CD4-positive, alpha-beta T cell treated with Interferon alpha-2 for 1 hour (primary cell): ENCODE results near the gene SAE1.
A peak's percentile ranks its signal among the peaks of the same experiment; 100 is the strongest.

ENCODE experiments used
- DNase-seq, 2 donors: peaks; one replicate each; pipeline ENCODE4 v3.0.0-alpha.2; 2020 to 2022

Gene SAE1

DNA sequence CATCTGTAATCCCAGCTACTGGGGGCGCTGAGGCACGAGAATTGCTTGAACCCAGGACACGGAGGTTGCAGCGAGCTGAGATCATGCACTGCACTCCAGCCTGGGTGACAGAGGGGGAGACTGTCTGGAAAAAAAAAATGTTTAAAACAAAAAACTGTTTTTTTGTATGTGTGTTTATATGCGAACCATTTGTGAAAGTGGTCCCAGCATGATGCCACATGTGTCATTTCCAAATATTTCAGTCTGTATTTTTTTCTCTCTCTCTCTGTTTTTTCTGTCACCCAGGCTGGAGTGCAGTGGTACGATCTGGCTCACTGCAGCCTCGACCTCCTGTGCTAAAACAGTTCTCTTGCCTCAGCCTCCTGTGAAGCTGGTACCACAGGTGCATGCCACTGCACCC is 37.4 kb downstream of the SAE1 start:
- no peak for DNase-seq

DNA sequence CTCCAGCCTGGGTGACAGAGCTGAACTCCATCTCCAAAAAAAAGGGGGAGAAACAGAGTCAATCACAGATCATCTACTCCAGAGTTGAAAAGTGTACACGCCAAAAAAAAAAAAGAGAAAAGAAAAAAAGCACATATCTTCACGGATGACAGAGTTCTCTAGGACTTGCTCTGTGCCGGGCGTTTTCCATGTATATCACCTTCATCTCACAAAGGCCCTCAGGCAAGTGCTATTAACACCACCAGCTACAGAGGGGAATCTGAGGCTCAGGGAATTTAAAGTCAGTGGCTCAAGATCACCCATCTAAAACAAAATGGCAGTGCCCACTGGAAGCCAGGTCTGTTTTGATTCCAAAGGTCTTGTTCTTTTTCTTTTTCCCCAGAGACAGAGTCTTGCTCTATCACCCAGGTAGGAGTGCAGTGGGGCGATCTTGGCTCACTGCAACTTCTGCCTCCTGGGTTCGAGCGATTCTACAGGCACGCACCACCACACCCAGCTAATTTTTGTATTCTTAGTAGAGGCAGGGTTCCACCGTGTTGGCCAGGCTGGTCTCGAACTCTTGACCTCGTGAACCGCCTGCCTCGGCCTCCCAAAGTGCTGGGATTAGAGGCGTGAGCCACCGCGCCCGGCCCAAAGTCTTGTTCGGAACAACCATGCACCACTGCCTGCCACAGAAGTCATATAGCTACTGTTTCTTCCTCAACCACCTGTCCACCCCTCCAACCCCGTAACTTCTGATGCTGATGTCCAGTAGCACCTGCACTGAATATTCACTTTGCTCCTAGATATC is 42.2 kb downstream of the SAE1 start:
- DNase-seq: no peak

DNA sequence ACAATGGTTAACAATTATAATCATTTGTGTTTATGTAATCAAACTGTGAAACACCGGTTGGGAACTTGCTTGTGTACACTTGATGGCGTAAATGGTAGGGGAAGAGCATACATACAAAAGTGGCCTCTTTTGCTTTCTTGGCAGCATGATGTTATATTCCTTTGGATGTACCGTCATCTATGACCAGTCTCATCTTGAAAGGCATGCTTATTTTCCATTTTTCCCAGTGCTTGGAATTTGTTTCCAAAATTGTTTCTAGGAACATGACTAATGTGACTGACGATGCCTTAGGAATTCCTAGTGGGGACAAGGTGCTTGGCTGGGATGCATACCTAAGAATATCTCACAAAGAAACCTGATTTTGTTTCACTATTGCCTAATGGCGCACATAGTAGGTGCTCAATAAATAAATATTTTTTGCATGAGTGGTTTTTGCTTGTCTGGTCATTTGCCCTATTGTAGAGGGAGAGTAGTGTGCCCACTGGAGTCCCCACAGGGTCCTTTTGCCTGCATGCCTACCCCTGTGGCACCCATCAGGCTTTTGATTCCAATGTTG is 45.5 kb downstream of the SAE1 start:
- DNase-seq: no peak

DNA sequence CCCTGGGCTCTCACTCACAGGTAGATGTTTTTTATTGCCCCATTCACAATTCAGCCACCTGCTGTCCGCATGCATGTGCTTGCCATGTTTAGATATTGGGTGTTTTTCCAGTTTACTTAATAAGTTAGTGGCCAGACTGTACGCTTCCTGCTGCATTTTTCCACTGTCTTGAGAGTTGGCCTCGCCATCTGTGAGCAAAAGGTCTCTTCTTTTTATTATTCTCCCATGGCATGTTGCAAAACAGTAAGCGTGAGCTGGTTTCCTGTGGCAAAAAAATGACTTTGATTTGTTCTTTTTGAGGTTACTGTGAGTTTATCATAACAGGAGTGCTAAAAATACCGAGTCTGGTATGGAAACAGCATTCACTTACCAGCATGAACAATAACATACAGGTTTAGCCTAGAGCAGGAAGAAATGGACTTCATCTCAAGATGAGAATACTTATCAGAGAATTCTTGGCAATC is 46.0 kb downstream of the SAE1 start:
- DNase-seq: peak in 1 of 2 donors; percentile 61

DNA sequence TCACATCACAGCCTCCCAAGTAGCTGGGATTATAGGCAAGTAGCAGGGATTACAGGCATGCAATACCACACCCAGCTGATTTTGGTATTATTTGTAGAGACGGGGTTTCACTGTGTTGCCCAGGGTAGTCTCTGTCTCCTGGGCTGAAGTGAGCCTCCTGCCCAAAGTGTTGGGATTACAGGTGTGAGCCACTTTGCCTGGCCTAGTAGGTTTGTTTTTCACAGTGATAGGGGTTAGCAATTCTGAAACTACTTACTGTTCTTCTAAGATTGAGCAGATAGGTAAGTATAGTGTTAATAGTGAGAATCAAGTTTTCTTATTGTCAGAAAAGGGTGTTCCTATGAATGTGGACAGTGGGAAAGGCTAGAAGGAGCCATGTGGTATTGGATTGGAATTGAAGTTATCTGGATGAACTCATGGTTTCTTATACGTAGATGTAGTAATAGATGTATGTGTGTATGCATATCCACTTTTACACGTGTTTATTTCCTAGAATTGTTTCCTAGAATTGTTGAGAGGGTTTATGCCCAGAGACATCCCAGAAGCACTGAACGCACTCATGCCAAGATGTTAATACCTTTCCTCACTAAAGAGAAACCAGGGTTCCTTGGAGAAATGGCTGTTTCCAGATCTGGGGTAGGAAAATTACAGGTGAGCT is 49.1 kb downstream of the SAE1 start:
- no peak for DNase-seq

DNA sequence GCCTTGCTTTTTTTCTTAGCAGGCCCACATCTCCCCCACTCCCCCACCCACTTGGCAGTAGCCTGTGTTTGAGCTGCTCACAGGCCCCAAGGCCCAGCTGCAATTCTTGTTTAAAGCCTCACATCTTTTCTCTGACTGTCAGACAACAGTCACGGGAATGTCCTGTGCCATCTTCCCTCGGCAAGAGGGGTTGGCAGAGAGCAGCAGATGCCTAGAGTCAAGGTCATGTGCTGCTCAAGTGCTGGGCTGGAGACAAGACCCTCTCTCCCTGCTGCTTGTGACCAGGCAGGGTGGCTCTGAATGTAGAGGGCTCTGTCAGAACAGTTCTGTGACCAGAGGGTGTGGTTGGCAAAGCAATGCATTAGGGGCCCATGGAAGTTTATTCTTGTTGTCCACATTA is 53.0 kb downstream of the SAE1 start:
- DNase-seq: no peak

DNA sequence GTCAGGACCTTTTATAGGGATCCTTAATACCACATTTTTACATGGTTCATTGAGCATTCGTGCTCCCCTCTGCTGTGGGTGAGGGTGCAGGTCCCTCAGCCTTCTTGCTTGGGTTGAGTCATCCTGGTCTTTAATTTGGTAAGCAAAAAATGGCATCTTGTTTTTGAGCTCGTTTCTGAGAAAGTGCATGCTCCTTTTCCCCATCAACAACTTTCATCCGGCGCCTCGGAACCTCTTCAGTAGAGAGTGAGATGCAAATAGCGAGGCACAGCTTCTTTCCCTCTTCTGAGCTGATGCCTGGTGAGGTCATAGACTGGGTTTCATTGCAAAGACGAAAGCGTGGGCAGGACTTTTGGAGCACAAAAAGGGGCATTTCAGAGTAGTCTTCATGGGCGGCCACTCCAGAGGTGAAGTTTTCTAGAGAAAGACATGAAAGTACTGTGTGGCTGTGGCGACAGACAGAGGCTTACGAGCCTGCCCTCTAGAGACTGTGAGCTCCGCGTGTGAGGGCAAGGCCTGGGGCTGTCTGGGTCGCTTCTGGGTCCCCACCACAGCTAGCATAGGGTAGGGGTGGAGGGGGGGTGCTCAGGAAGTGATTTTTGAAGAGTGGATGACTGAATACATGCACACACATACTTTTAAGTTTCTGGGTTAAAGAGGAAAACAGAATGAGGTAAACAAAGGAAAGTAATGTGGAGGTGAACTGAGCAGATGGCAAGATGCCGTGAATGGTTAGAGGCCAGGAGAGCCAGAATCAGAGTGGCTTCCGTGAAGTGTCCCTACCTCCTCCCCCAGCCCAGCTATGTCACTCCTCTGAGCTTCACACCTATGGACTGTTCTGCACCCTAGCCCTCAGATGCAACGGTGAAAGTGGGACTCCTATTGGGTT is 56.1 kb downstream of the SAE1 start:
- DNase-seq: peak; percentile 79

DNA sequence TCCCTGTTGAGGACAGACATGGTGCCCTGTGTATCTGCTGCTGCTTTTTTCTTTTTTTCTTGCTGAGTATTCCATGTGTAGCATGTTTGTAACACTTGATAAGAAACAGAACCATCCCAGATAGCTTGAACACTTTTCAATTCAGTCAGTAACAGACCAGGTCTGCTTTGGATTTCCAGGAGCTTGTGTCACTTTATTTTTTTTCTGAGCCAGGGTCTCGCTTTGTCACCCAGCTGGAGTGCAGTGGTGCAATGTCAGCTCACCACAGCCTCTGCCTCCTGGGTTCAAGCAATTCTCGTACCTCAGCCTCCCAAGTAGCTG is 56.7 kb downstream of the SAE1 start:
- no peak for DNase-seq

DNA sequence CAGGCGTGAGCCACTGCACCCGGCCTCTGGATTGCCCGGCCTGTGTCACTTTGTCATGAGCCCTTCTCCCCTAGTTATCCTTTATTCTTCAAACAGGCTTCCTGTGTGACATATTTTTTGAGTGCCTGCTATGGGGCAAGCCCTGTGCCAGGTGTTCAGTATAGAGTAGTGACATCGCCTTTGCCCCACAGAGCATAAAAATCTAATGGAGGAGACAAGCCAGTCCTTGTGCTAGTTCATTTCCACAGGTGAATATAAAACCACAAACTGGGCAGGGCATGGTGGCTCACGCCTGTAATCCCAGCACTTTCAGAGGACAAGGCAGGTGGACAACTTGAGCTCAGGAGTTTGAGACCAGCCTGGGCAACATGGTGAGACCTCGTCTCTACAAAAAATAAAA is 57.2 kb downstream of the SAE1 start:
- DNase-seq: peak in 1 of 2 donors; percentile 15

DNA sequence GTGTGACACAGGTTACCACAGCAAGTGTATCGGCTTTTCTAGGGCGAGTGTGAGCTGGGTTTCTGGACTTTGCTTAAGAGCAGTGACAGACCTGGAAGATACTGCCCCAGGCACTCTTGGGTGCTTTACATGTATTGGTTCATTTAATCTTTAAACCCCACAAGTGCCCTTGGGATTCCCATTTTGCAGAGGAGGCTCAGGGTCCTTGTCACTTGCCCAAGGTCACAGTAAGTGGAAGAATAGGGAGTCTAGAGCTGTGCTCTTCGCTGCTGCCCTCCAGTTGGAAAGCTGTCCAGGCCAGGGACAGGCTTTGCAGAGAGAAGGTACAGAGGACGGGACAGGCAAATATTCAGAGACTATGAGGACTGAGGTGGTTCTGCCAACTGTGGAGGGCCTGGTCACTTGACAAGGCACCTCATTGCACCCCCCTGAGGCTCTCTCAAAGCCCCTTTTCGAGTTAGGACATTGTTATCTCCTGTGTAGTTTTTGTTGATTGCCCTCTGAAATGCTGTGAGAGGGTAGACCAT is 57.9 kb downstream of the SAE1 start:
- no peak for DNase-seq

DNA sequence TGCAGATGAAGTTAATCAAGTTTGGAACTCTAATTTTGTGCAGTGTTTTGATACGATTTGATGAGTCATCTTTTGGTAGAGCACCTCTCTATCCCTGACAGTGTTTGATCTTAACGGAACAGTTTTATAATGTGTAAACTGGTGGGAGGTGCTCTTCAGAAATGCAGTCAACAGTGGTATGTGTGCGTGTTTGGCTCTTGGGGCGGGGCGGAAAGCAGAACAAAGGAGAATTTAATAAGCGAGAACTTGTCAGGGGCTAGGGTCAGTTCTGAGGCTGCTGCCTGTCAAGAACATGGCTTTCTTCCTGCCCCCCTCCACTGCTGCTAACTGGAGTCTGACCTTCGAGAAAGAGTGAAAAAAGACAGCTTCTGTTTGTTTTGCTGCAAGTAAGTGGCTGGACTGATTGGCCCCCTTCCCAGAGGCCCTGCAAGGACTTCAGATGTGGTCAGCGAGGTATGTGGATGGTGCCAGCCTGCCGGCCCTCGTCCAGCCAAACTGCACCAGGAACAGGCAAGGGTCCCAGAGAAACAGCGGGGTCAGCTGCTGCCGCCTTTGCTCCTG is 59.6 kb downstream of the SAE1 start:
- DNase-seq: peak; percentile 14 to 55

DNA sequence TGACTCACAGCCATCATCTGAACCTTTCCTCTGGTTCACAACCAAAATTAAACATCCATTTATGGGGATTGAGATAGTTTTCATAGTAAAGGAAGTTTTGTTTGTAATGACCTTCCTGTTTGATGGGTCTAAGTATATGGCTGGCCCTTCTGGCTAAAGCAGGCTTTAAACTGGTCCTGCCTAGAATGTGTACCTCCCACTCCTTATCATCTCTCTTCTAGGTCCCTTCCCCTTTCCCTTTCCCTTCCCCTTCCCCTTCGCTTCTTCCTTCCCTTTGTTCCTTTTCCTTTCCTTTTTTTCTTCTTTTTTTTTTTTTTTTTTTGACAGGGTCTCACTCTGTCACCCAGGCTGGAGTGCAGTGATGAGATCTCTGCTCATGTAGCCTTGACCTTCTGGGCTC is 64.8 kb downstream of the SAE1 start:
- no peak for DNase-seq

DNA sequence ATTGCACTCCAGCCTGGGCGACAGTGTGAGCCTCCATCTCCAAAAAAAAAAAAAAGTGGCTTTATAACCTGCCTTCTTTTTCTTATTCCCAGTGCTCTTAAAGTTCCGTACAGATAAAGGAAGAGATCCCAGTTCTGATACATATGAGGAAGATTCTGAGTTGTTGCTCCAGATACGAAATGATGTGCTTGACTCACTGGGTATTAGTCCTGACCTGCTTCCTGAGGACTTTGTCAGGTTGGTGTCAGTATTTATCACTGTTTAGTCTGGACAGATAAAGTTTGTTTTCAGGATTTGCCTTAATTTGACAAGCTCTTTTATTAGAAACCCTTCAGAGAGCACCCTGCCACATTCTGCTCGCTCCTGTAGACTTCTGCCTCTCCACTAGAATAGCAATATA is 66.5 kb downstream of the SAE1 start:
- no peak for DNase-seq

DNA sequence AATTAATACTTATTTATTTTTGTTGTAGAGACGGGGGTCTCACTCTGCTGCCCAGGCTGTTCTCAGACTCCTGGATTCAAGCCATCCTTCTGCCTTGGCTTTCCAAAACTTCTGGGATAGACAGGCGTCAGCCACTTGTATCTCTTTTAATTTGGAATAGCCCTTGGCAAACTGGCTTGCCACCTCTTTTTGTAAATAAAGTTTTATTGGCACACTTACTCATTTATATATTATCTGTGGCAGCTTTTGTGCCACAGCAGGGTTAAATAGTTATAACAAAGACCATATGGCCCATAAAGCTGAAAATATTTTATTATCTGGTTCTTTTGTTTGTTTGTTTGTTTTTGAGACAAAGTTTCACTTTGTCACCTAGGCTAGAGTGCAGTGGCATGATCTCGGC is 69.9 kb downstream of the SAE1 start:
- DNase-seq: no peak

DNA sequence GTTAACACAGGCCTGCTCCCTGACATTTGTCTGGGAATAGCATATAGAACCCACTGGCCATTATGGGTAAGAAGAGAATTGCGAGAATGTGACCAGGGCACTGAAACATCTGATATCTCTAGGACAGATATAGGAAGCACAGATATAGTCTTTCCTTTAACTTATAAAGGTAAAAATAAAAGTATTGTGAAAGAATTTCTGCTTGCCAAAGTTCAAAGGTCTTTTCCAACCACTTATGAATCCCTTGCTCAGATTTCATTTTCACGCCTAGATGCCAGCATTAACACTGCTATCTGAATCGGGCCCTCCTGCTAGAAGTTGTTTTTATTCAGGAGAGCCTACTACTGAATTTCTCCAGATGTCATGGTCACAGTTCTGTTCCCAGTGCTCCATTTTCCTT is 72.6 kb downstream of the SAE1 start:
- no peak for DNase-seq

DNA sequence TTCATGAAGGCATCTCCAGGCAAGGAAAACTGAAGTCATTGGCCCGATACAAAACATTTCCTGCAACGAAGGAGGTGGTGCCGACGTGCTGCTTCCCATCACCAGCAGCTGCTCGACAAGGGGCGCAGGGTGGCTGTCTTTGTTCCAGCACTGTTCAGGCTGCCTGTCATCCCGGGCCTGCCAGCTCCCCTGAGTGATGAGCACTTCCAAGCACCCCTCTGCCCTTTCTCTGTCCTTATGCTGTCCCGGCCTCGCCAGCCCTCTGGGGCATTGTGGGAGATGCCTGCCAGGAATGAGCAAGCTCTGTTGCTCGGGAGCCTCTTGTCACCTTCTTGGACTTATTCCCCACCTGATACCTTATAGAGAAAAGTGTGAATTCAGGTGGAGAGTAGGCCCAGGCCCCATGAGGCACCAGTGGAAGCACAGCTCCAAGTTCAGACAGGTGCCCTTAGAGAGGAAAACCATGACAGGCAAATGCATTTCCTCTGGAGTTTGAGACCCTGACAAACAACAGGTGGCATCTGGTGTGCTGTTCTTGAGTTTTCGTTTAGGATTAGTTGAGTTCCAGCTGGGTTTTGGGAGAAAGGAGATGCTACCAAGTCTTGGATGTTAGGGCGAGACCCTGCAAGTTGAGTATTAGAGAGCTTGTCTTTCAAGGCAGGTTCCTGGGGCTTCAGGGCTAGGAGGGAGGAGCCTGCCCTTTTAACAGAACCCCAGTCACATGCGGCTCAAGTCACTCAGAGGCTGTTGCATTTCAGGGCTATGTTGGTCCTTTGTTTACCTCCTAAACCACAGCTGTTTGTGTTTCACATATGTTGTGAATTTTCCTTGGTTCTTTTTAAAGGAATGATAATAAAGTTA is 78.9 kb downstream of the SAE1 start:
- DNase-seq: no peak

DNA sequence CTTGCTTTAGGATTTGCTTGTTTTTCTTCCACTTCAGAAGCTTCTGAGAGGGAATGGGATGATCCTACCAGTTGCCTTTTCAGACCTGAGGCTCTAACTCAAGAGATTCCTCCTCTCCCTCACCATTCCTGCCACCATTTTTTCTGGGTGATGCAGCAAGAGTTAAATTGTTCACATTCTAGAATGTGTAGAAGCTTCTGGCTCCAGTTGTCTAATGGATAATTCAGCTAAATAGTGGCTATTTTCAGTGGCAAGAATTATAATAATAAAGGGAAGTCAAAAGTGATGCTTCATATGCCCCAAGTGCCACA is 79.5 kb downstream of the SAE1 start:
- DNase-seq: no peak

DNA sequence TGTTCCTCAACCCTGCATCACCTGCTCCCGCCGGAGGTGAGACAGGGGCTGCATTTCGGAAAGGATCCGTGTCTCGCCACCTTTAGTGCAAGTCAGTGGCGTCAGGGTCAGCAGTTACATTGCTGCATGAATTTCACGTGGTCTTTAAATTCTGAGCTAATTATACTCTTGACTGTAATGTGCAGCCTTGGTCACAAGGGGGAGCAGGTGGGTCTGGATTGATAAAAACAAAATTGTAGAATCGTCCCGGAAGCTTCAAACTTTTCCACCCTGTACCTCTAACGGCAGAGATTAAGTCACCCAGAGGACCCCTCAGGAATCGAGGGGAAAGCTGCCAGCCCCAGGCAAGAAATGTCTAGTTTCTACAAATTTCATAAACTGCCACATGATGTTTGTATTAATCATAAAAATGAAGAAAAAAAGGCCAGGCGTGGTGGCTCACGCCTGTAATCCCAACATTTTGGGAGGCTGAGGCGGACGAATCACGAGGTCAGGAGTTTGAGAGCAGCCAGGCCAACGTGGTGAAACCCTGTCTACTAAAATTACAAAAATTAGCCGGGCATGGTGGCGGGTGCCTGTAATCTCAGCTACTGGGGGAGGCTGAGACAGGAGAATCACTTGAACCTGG is 80.2 kb downstream of the SAE1 start:
- DNase-seq: peak; percentile 73 to 86

DNA sequence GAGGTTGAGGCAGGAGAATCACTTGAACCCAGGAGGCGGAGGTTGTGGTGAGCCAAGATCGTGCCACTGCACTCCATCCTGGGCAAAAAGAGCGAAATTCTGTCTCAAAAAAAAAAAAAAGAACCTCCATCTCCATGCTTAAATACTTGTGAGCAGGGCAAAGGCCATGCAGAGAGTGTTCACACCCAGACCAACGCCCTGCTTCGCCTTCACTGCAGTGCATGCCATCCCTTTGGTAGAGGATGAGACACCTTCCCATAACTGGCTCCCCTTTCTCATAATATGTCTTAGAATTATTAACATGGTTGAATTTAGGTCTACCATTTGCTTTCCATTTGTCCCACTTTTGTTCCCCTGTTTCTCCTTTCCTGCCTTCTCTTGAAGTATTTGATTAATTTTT is 84.9 kb downstream of the SAE1 start:
- no peak for DNase-seq

DNA sequence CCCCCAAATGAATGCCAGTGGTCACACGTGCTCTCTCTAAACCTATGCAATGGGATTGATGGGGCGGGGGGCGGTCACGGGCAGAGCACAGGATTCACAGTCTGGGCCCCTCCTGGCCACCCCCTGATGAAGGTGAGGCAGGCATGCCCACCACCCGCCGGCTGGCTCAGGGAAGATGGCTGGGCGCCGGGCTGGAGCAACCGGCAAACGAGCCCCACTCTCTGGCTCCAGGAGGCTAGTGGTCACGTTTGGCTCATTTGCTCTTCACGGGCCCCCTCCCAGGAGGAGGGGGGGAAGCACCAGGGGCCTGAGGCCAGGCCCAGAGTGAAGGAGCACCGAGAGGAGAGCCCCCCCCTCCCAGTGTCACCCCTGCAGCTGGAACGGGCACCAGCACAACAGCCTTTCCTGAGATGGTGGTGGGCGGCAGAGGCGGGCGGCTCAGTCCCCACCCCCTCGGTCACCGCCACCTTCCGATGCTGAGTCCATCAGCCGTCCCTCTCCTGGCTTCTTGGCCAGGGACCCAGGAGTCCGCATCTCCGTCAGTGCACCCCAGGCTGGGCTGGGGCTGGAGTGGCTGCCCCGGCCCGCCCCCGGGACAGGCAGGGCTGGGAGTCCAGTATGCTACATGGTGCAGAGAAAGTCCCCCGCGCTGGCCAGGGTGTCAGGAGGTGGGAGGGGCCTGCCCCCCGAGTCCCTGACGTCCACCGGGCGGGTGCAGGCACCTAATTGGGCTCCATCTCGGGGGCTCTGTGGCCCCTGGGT is 90.6 kb downstream of the SAE1 start:
- DNase-seq: no peak

DNA sequence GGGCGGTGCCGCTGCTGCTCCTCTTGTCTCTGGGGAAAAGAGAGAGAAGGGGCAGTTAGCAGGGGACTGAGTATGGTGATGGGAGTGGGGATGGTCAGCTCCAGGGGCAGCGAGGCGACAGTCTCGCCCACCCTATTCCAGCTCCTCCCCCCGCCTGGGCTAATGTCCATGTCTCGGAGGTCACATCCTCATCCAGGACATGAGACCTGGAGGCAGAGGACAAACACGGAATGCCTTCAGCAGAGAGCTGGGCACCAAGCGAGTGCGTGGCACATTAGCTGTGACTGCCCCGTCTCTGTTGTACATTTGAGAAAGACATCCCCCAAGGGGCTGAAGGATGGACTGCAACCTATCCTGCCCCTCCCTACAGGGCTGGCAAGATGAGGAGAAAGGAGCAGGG is 91.3 kb downstream of the SAE1 start:
- DNase-seq: no peak
